HCT116 (cell line): Measurements from ENCODE around the gene MAGI3. TPM values are rescaled to one million over a fixed set of nuclear protein-coding genes. Genes with fewer than 3 reads are reported as not detected.

Experiments used
- ATAC-seq: fragments of 200-7000 bp; cut with Tn5 transposase; 2 replicates; pipeline ENCODE4 v1.9.1; 2020; ENCODE audit warnings: mild to moderate bottlenecking, moderate library complexity
- BruUV-seq: library from RNA; stranded (reverse); fragments of 400-500 nt; replicated peaks from 2 replicates; lab custom pipeline; 2021; lab: Mats Ljungman, UMichigan
- CTCF ChIA-PET: fragments of 300-600 bp; sonication (Branson Sonifier 250); formaldehyde crosslinking; loops from one replicate; lab custom pipeline; 2021; ENCODE audit warnings: antibody characterized with exemption; lab: Charles Lee
- POLR2A ChIA-PET: fragments of 300-600, 350-600 bp; sonication (Branson Sonifier 250); formaldehyde crosslinking; loops from one replicate; lab custom pipeline; 2021; ENCODE audit warnings: antibody characterized with exemption; lab: Charles Lee
- RAD21 ChIA-PET, 2 experiments: fragments of 300-600 bp; sonication (Branson Sonifier 250); formaldehyde crosslinking; loops; one replicate each; lab custom pipeline; 2023; ENCODE audit warnings: low total read pairs in 2 of 2; ENCODE audit not compliant: uncharacterized antibody in 2 of 2, unreplicated experiment in 2 of 2, low non-redundant PET in 1 of 2; lab: Charles Lee
- DNase-seq: peaks from one replicate; pipeline ENCODE4 v3.0.0-alpha.2; 2010; ENCODE audit warnings: low read depth, low spot score
- H2AFZ ChIP-seq: fragments of 200-600 bp; shearing (Covaris generic), sonication (generic); 2 replicates; pipeline ENCODE4 v1.6.1; 2017; ENCODE audit warnings: low read depth, mixed run types, mixed read lengths, antibody characterized with exemption, low read length; ENCODE audit not compliant: poor library complexity, severe bottlenecking
- H3K27ac ChIP-seq: 2 replicates; pipeline ENCODE4 v1.5.1; 2012; ENCODE audit warnings: low read depth, low read length
- H3K27me3 ChIP-seq: fragments of 200-600 bp; sonication (generic); 2 replicates; pipeline ENCODE4 v1.6.1; 2016; ENCODE audit warnings: mixed run types, low read length, mixed read lengths; ENCODE audit not compliant: insufficient read depth
- H3K36me3 ChIP-seq, 2 experiments: fragments of 200-500 bp in 1 of 2; fragments of 200-600 bp in 1 of 2; sonication (Bioruptor generic) in 1 of 2; sonication (generic) in 1 of 2; 2 replicates each; pipeline versions ENCODE4 v1.5.1 to v1.6.1; 2014 to 2016; ENCODE audit warnings: low read length in 2 of 2, inconsistent platforms in 1 of 2, mixed read lengths in 1 of 2, mixed run types in 1 of 2; ENCODE audit not compliant: insufficient read depth in 2 of 2, control insufficient read depth in 1 of 2
- H3K4me1 ChIP-seq, 2 experiments: fragments of 200-600 bp in 1 of 2; sonication (generic) in 1 of 2; 2 replicates each; pipeline versions ENCODE4 v1.5.1 to v1.6.1; 2012 to 2017; ENCODE audit warnings: low read length in 2 of 2, inconsistent platforms in 1 of 2, mild to moderate bottlenecking in 1 of 2, mixed read lengths in 1 of 2, mixed run types in 1 of 2, moderate library complexity in 1 of 2; ENCODE audit not compliant: insufficient read depth in 2 of 2, control insufficient read depth in 1 of 2
- H3K4me2 ChIP-seq: fragments of 200-600 bp; sonication (generic); 2 replicates; pipeline ENCODE4 v1.6.1; 2017; ENCODE audit warnings: mixed run types, low read length, mixed read lengths
- H3K4me3 ChIP-seq, 2 experiments: fragments of 200-600 bp in 1 of 2; sonication (generic) in 1 of 2; replicated peaks in 1 of 2; 2 replicates each; pipeline ENCODE4 v1.5.1; 2011 to 2016; ENCODE audit warnings: low read length in 2 of 2, control low read depth in 1 of 2, low read depth in 1 of 2, mild to moderate bottlenecking in 1 of 2, mixed read lengths in 1 of 2, mixed run types in 1 of 2
- H3K79me2 ChIP-seq: fragments of 200-600 bp; sonication (generic); 2 replicates; pipeline ENCODE4 v1.6.1; 2017; ENCODE audit warnings: mild to moderate bottlenecking, mixed run types, low read length, moderate library complexity, mixed read lengths; ENCODE audit not compliant: insufficient read depth
- H3K9ac ChIP-seq: fragments of 200-600 bp; sonication (generic); 2 replicates; pipeline ENCODE4 v1.6.1; 2016; ENCODE audit warnings: low read length, mixed read lengths
- H3K9me2 ChIP-seq: fragments of 200-600 bp; sonication (generic), shearing (Covaris generic); 2 replicates; pipeline ENCODE4 v1.6.1; 2017; ENCODE audit warnings: mixed run types, mild to moderate bottlenecking, moderate library complexity; ENCODE audit not compliant: insufficient read depth
- H3K9me3 ChIP-seq, 2 experiments: fragments of 200-500 bp in 1 of 2; fragments of 200-600 bp in 1 of 2; sonication (Bioruptor generic) in 1 of 2; sonication (generic) in 1 of 2; 2 replicates each; pipeline ENCODE4 v1.6.1; 2014 to 2017; ENCODE audit warnings: low read length in 2 of 2, mixed read lengths in 2 of 2, inconsistent platforms in 1 of 2, low read depth in 1 of 2, mild to moderate bottlenecking in 1 of 2, mixed run types in 1 of 2, moderate library complexity in 1 of 2; ENCODE audit not compliant: control insufficient read depth in 1 of 2, insufficient read depth in 1 of 2
- H4K20me1 ChIP-seq: fragments of 200-600 bp; sonication (generic), shearing (Covaris generic); 2 replicates; pipeline ENCODE4 v1.6.1; 2017; ENCODE audit warnings: mixed run types, mild to moderate bottlenecking, moderate library complexity; ENCODE audit not compliant: insufficient read depth
- CEBPB ChIP-seq: IDR thresholded peaks from 2 replicates; pipeline ENCODE4 v1.6.1; 2012; ENCODE audit warnings: low read depth
- EGR1 ChIP-seq: IDR thresholded peaks from 2 replicates; pipeline ENCODE4 v1.6.1; 2012; ENCODE audit warnings: low read depth
- JUND ChIP-seq: IDR thresholded peaks from 2 replicates; pipeline ENCODE4 v1.6.1; 2012
- POLR2A ChIP-seq: IDR thresholded peaks from 2 replicates; pipeline ENCODE4 v1.7.0; 2011; ENCODE audit warnings: borderline replicate concordance; ENCODE audit not compliant: insufficient read depth, insufficient read length; ENCODE audit errors: extremely low read depth
- POLR2AphosphoS5 ChIP-seq: IDR thresholded peaks from 2 replicates; pipeline ENCODE4 v1.6.1; 2011; ENCODE audit warnings: mild to moderate bottlenecking, low read depth, low read length, moderate library complexity
- SIN3A ChIP-seq: IDR thresholded peaks from 2 replicates; pipeline ENCODE4 v1.6.1; 2012; ENCODE audit warnings: low read depth
- SRF ChIP-seq: IDR thresholded peaks from 2 replicates; pipeline ENCODE4 v1.6.1; 2012; ENCODE audit warnings: low read depth
- TCF7L2 ChIP-seq: IDR thresholded peaks from 2 replicates; pipeline ENCODE4 v1.7.0; 2011; ENCODE audit warnings: borderline replicate concordance, inconsistent platforms; ENCODE audit not compliant: insufficient read depth, insufficient read length; ENCODE audit errors: extremely low read depth
- YY1 ChIP-seq: IDR thresholded peaks from 2 replicates; pipeline ENCODE4 v1.6.1; 2011; ENCODE audit warnings: low read length, low read depth, moderate library complexity, mild to moderate bottlenecking; ENCODE audit not compliant: insufficient replicate concordance; ENCODE audit errors: extremely low read depth
- ZNF274 ChIP-seq: fragments of 200-500 bp; sonication (Bioruptor generic); IDR thresholded peaks from 2 replicates; pipeline ENCODE4 v1.6.1; 2014; ENCODE audit warnings: mild to moderate bottlenecking, low read depth, low read length, inconsistent platforms
- intact Hi-C: fragments of 100-400 bp; cut with micrococcal nuclease; formaldehyde crosslinking; loops from 2 replicates; pipeline ENCODE4 v1.10.0; 2022
- total RNA-seq: library from RNA; stranded (reverse); gene quantifications from one replicate; pipeline ENCODE4 v1.2.1, GENCODE V29; 2021; ENCODE audit not compliant: unreplicated experiment
- TF ChIP-seq, protein P1 (sequence below): IDR thresholded peaks from 2 replicates; pipeline ENCODE4 v1.6.1; 2011; ENCODE audit warnings: mild to moderate bottlenecking, low read length, moderate library complexity; ENCODE audit not compliant: insufficient replicate concordance; ENCODE audit errors: extremely low read depth
- TF ChIP-seq, protein P2 (sequence below): IDR thresholded peaks from 2 replicates; pipeline ENCODE4 v1.6.1; 2012; ENCODE audit warnings: low read depth
- TF ChIP-seq, protein P3 (sequence below), 3 experiments: fragments of 200-600 bp in 1 of 3; sonication (generic) in 1 of 3; IDR thresholded peaks in 2 of 3; conservative IDR thresholded peaks in 1 of 3; 2 replicates each; pipeline ENCODE4 v1.5.1; 2012 to 2017; ENCODE audit warnings: low read depth in 2 of 3, low read length in 2 of 3, antibody characterized with exemption in 1 of 3, borderline replicate concordance in 1 of 3, control low read depth in 1 of 3, mild to moderate bottlenecking in 1 of 3, mixed read lengths in 1 of 3, mixed run types in 1 of 3, moderate library complexity in 1 of 3; ENCODE audit not compliant: insufficient read depth in 1 of 3

The MAGI3 gene
- total RNA-seq, 1 experiment from 2014 or later = 11.8 TPM

DNA sequence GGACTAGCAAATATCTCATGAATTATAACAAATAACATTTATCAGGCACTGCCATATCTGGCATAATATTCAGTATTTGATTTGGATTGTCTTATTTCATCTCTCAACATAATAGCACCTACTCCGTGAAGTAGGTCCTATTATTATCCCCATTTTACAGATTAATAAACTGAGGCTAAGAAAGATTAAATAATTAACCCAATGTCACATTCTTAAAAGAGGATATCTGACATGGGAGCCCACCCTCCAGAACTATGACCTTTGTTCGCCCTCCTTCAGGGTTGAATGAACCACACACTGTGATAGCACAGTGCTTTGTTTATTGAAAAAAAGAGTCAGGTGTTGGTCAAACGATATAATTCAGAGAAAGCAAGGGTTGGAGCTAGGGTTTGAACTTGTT is 19.4 kb upstream of the MAGI3 start:
- no peaks in the 10 kb centered on the region for H3K79me2 ChIP-seq
- H3K9ac ChIP-seq = no peak overlapping the region
- H3K4me3 ChIP-seq = no peak overlapping the region
- H3K4me1 ChIP-seq = no peaks in the 10 kb centered on the region
- ChIA-PET POLR2A (no interaction called here), RAD21 (no interaction called here), CTCF (no interaction called here)
- H3K9me3 ChIP-seq = no peaks in the 10 kb centered on the region
- H3K27me3 ChIP-seq = no peaks in the 10 kb centered on the region
- ATAC-seq (no peak), DNase-seq (no peak)
- H2AFZ ChIP-seq = no peak overlapping the region
- no peaks in the 10 kb centered on the region for H3K9me2 ChIP-seq
- no peak overlapping the region for H3K27ac ChIP-seq
- BruUV-seq = no TSS peak
- intact Hi-C loops = no loop called here
- no peak overlapping the region for H3K4me2 ChIP-seq
- no peaks in the 10 kb centered on the region for H4K20me1 ChIP-seq
- no peaks in the 10 kb centered on the region for H3K36me3 ChIP-seq
- no peak for TF ChIP-seq ZNF274
- TF ChIP-seq, protein P1, sequence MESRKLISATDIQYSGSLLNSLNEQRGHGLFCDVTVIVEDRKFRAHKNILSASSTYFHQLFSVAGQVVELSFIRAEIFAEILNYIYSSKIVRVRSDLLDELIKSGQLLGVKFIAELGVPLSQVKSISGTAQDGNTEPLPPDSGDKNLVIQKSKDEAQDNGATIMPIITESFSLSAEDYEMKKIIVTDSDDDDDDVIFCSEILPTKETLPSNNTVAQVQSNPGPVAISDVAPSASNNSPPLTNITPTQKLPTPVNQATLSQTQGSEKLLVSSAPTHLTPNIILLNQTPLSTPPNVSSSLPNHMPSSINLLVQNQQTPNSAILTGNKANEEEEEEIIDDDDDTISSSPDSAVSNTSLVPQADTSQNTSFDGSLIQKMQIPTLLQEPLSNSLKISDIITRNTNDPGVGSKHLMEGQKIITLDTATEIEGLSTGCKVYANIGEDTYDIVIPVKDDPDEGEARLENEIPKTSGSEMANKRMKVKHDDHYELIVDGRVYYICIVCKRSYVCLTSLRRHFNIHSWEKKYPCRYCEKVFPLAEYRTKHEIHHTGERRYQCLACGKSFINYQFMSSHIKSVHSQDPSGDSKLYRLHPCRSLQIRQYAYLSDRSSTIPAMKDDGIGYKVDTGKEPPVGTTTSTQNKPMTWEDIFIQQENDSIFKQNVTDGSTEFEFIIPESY = no peak
- TF ChIP-seq YY1 = no peak
- TF ChIP-seq, protein P2, sequence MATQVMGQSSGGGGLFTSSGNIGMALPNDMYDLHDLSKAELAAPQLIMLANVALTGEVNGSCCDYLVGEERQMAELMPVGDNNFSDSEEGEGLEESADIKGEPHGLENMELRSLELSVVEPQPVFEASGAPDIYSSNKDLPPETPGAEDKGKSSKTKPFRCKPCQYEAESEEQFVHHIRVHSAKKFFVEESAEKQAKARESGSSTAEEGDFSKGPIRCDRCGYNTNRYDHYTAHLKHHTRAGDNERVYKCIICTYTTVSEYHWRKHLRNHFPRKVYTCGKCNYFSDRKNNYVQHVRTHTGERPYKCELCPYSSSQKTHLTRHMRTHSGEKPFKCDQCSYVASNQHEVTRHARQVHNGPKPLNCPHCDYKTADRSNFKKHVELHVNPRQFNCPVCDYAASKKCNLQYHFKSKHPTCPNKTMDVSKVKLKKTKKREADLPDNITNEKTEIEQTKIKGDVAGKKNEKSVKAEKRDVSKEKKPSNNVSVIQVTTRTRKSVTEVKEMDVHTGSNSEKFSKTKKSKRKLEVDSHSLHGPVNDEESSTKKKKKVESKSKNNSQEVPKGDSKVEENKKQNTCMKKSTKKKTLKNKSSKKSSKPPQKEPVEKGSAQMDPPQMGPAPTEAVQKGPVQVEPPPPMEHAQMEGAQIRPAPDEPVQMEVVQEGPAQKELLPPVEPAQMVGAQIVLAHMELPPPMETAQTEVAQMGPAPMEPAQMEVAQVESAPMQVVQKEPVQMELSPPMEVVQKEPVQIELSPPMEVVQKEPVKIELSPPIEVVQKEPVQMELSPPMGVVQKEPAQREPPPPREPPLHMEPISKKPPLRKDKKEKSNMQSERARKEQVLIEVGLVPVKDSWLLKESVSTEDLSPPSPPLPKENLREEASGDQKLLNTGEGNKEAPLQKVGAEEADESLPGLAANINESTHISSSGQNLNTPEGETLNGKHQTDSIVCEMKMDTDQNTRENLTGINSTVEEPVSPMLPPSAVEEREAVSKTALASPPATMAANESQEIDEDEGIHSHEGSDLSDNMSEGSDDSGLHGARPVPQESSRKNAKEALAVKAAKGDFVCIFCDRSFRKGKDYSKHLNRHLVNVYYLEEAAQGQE = no peak
- TF ChIP-seq CEBPB = no peak
- TF ChIP-seq JUND = no peak
- TF ChIP-seq SRF = no peak
- no peak for TF ChIP-seq TCF7L2
- TF ChIP-seq, protein P3, sequence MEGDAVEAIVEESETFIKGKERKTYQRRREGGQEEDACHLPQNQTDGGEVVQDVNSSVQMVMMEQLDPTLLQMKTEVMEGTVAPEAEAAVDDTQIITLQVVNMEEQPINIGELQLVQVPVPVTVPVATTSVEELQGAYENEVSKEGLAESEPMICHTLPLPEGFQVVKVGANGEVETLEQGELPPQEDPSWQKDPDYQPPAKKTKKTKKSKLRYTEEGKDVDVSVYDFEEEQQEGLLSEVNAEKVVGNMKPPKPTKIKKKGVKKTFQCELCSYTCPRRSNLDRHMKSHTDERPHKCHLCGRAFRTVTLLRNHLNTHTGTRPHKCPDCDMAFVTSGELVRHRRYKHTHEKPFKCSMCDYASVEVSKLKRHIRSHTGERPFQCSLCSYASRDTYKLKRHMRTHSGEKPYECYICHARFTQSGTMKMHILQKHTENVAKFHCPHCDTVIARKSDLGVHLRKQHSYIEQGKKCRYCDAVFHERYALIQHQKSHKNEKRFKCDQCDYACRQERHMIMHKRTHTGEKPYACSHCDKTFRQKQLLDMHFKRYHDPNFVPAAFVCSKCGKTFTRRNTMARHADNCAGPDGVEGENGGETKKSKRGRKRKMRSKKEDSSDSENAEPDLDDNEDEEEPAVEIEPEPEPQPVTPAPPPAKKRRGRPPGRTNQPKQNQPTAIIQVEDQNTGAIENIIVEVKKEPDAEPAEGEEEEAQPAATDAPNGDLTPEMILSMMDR (IDR thresholded peaks at IDR 0.05 in 2 of 3, conservative IDR thresholded peaks at IDR 0.05 in 1 of 3; ENCODE audit: borderline replicate concordance in 1 of 3, insufficient read depth in 1 of 3, low read depth in 2 of 3, low read length in 2 of 3) = no peak
- no peak for TF ChIP-seq SIN3A
- no peak for TF ChIP-seq POLR2AphosphoS5
- no peak for TF ChIP-seq EGR1
- no peak for TF ChIP-seq POLR2A
